Karpas-422 (cell line): Measurements from ENCODE around the gene TCF7. TPM values are rescaled to one million over a fixed set of nuclear protein-coding genes. Genes with fewer than 3 reads are reported as not detected.

Experiments
- DNase-seq: peaks from one replicate; pipeline ENCODE4 v3.0.0-alpha.2; 2015
- H2AFZ ChIP-seq: fragments of 200-600 bp; sonication (generic); 2 replicates; pipeline ENCODE4 v1.6.1; 2014; ENCODE audit warnings: antibody characterized with exemption, low read length, mixed read lengths
- H3K27ac ChIP-seq: fragments of 200-600 bp; sonication (generic); 2 replicates; pipeline ENCODE4 v1.5.1; 2014; ENCODE audit warnings: mild to moderate bottlenecking, low read length, moderate library complexity
- H3K27me3 ChIP-seq: fragments of 200-600 bp; sonication (generic); 2 replicates; pipeline ENCODE4 v1.6.1; 2014; ENCODE audit warnings: low read length, mixed read lengths
- H3K36me3 ChIP-seq: fragments of 200-600 bp; sonication (generic); 2 replicates; pipeline ENCODE4 v1.6.1; 2014; ENCODE audit warnings: low read length, mixed read lengths; ENCODE audit not compliant: insufficient read depth
- H3K4me1 ChIP-seq: fragments of 200-600 bp; sonication (generic); 2 replicates; pipeline ENCODE4 v1.6.1; 2014; ENCODE audit warnings: mild to moderate bottlenecking, low read length, mixed read lengths
- H3K4me2 ChIP-seq: fragments of 200-600 bp; sonication (generic); 2 replicates; pipeline ENCODE4 v1.6.1; 2014; ENCODE audit warnings: low read length, low read depth, mild to moderate bottlenecking; ENCODE audit not compliant: poor library complexity, severe bottlenecking
- H3K4me3 ChIP-seq: fragments of 200-600 bp; sonication (generic); 2 replicates; pipeline ENCODE4 v1.5.1; 2014; ENCODE audit warnings: mild to moderate bottlenecking, antibody characterized with exemption, low read length, mixed read lengths
- H3K79me2 ChIP-seq: fragments of 200-600 bp; sonication (generic); 2 replicates; pipeline ENCODE4 v1.6.1; 2014; ENCODE audit warnings: mild to moderate bottlenecking, low read length, mixed read lengths
- H3K9ac ChIP-seq: fragments of 200-600 bp; sonication (generic); 2 replicates; pipeline ENCODE4 v1.6.0; 2014; ENCODE audit warnings: low read length
- H3K9me2 ChIP-seq: fragments of 200-600 bp; sonication (generic), shearing (Covaris generic); replicated peaks from 2 replicates; pipeline ENCODE4 v1.6.0; 2014; ENCODE audit warnings: mild to moderate bottlenecking, low read length, moderate library complexity; ENCODE audit not compliant: insufficient read depth
- H3K9me3 ChIP-seq: fragments of 300-700, 200-600 bp; sonication (generic); 2 replicates; pipeline ENCODE4 v1.6.1; 2014; ENCODE audit warnings: low read length, mixed read lengths
- H4K20me1 ChIP-seq: fragments of 200-600 bp; sonication (generic); 2 replicates; pipeline ENCODE4 v1.6.1; 2014; ENCODE audit warnings: mild to moderate bottlenecking, antibody characterized with exemption, low read length, low read depth; ENCODE audit not compliant: insufficient read depth
- total RNA-seq: library from RNA; depleted of rRNA; stranded (reverse); fragments of >200 nt; shearing (Covaris generic); gene quantifications from 2 replicates; pipeline ENCODE4 v1.2.3, GENCODE V29; 2014; ENCODE audit warnings: low replicate concordance

Gene TCF7
- total RNA-seq, 1 experiment from 2014 or later = not detected

- H3K4me3 ChIP-seq = peak overlapping the region; percentile 72
- H3K79me2 ChIP-seq = peaks cover 60% of the 10 kb centered on the region
- H3K4me2 ChIP-seq = peak overlapping the region; percentile 97
- H3K27me3 ChIP-seq = no peaks in the 10 kb centered on the region
- H4K20me1 ChIP-seq = peaks cover 21% of the 10 kb centered on the region
- peak overlapping the region; percentile 81 for H3K27ac ChIP-seq
- H3K9me3 ChIP-seq = no peaks in the 10 kb centered on the region
- DNase-seq = peak; percentile 70
- H2AFZ ChIP-seq = no peak overlapping the region
- H3K9ac ChIP-seq = peak overlapping the region; percentile 97
- peaks cover 28% of the 10 kb centered on the region for H3K4me1 ChIP-seq
- no peaks in the 10 kb centered on the region for H3K9me2 ChIP-seq
- H3K36me3 ChIP-seq = peaks cover 25% of the 10 kb centered on the region; the same call in 1 of the 2 replicates
These were observed 61.5 kb downstream of the TCF7 start for GRCh38 chr5:134175921-134176510.

- Histone ChIP-seq H3K79me2 (peaks cover 53% of the 10 kb centered on the region), H3K9me3 (no peaks in the 10 kb centered on the region), H3K4me3 (peak within 1 kb of the TSS; percentile 72), H3K4me2 (peak within 1 kb of the TSS; percentile 97), H4K20me1 (peaks cover 21% of the 10 kb centered on the region), H3K27me3 (no peaks in the 10 kb centered on the region), H2AFZ (peak within 1 kb of the TSS; percentile 84; the same call in 1 of the 2 replicates), H3K9ac (peak within 1 kb of the TSS; percentile 97), H3K27ac (peak within 1 kb of the TSS; percentile 81), H3K9me2 (no peaks in the 10 kb centered on the region), H3K4me1 (peaks cover 35% of the 10 kb centered on the region), H3K36me3 (peaks cover 18% of the 10 kb centered on the region; the same call in 1 of the 2 replicates)
- peak; percentile 94 for DNase-seq
These were observed 62.3 kb downstream of the TCF7 start, which contains the start of gene SKP1 for GRCh38 chr5:134176511-134177368. Gene SKP1, minus strand, starts transcription at chr5:134176950. Its CDS starts 2,928 bp downstream, at chr5:134174022.

- Histone ChIP-seq H3K4me1 (peaks cover 35% of the 10 kb centered on the region), H3K27ac (peak overlapping the region; percentile 81), H3K79me2 (peaks cover 45% of the 10 kb centered on the region), H3K4me2 (peak overlapping the region; percentile 97), H4K20me1 (peaks cover 21% of the 10 kb centered on the region), H3K9ac (peak overlapping the region; percentile 97), H2AFZ (no peak overlapping the region), H3K9me3 (no peaks in the 10 kb centered on the region), H3K36me3 (peaks cover 10% of the 10 kb centered on the region; the same call in 1 of the 2 replicates), H3K9me2 (no peaks in the 10 kb centered on the region), H3K4me3 (peak overlapping the region; percentile 72), H3K27me3 (no peaks in the 10 kb centered on the region)
- no peak for DNase-seq
These were observed 63.1 kb downstream of the TCF7 start for GRCh38 chr5:134177369-134178095.

- no peak for DNase-seq
- H3K9me2 ChIP-seq = no peaks in the 10 kb centered on the region
- no peaks in the 10 kb centered on the region for H3K9me3 ChIP-seq
- no peak overlapping the region for H3K27ac ChIP-seq
- peaks cover 21% of the 10 kb centered on the region for H4K20me1 ChIP-seq
- peak overlapping the region; percentile 72 for H3K4me3 ChIP-seq
- peak overlapping the region; percentile 97 for H3K9ac ChIP-seq
- no peak overlapping the region for H2AFZ ChIP-seq
- H3K4me1 ChIP-seq = peaks cover 35% of the 10 kb centered on the region
- peaks cover 41% of the 10 kb centered on the region for H3K79me2 ChIP-seq
- no peaks in the 10 kb centered on the region for H3K27me3 ChIP-seq
- H3K4me2 ChIP-seq = peak overlapping the region; percentile 97
- peaks cover 9% of the 10 kb centered on the region; the same call in 1 of the 2 replicates for H3K36me3 ChIP-seq
These were observed 63.6 kb downstream of the TCF7 start for GRCh38 chr5:134178096-134178419.

GRCh38 chr5:134183481-134183880 is 69.0 kb downstream of the TCF7 start:
- Histone ChIP-seq H3K27me3 (no peaks in the 10 kb centered on the region), H2AFZ (no peak overlapping the region), H3K9me2 (no peaks in the 10 kb centered on the region), H4K20me1 (no peaks in the 10 kb centered on the region; the same call in none of the 2 replicates), H3K36me3 (no peaks in the 10 kb centered on the region), H3K9me3 (no peaks in the 10 kb centered on the region), H3K4me2 (no peak overlapping the region), H3K27ac (no peak overlapping the region), H3K79me2 (no peaks in the 10 kb centered on the region), H3K4me3 (no peak overlapping the region), H3K4me1 (peaks cover 11% of the 10 kb centered on the region), H3K9ac (no peak overlapping the region)
- DNase-seq = no peak

GRCh38 chr5:134184155-134185135 is 70.0 kb downstream of the TCF7 start:
- no peaks in the 10 kb centered on the region for H3K79me2 ChIP-seq
- H3K4me3 ChIP-seq = no peak overlapping the region
- DNase-seq = peak; percentile 91
- no peak overlapping the region for H2AFZ ChIP-seq
- no peaks in the 10 kb centered on the region for H3K27me3 ChIP-seq
- no peaks in the 10 kb centered on the region; the same call in none of the 2 replicates for H4K20me1 ChIP-seq
- no peak overlapping the region for H3K27ac ChIP-seq
- H3K9me2 ChIP-seq = no peaks in the 10 kb centered on the region
- H3K4me2 ChIP-seq = no peak overlapping the region
- no peak overlapping the region for H3K9ac ChIP-seq
- peaks cover 11% of the 10 kb centered on the region for H3K4me1 ChIP-seq
- H3K9me3 ChIP-seq = no peaks in the 10 kb centered on the region
- H3K36me3 ChIP-seq = no peaks in the 10 kb centered on the region

- Histone ChIP-seq H3K27ac (no peak overlapping the region), H3K27me3 (no peaks in the 10 kb centered on the region), H3K9ac (no peak overlapping the region), H3K4me3 (no peak overlapping the region), H3K9me3 (no peaks in the 10 kb centered on the region), H3K9me2 (no peaks in the 10 kb centered on the region), H3K4me1 (no peaks in the 10 kb centered on the region), H3K4me2 (no peak overlapping the region), H3K36me3 (no peaks in the 10 kb centered on the region), H3K79me2 (no peaks in the 10 kb centered on the region), H2AFZ (no peak overlapping the region), H4K20me1 (peaks cover 3% of the 10 kb centered on the region)
- peak; percentile 49 for DNase-seq
These were observed 73.6 kb downstream of the TCF7 start for GRCh38 chr5:134188092-134188491.
